Lower leg skin (tissue), 4 donors: ENCODE results near the gene CLCA2. TPM values are rescaled to one million over a fixed set of nuclear protein-coding genes. Genes with fewer than 3 reads are reported as not detected.
"Not testable (repeated sequence)": the region's sequence is repeated elsewhere in the genome, so short reads cannot be mapped to it uniquely, and the experiment has no call there.

ENCODE experiments used
- DNase-seq, 2 donors: peaks; one replicate each; pipeline ENCODE4 v3.0.0-alpha.2; 2019; ENCODE audit warnings: low spot score in 2 of 2
- H3K4me3 ChIP-seq: fragments of 200-600 bp; sonication (generic); 2 replicates; pipeline ENCODE4 v1.5.1; 2017; ENCODE audit warnings: mild to moderate bottlenecking, low read depth; ENCODE audit not compliant: poor library complexity, severe bottlenecking
- CTCF ChIP-seq, 3 donors: fragments of 450-650 bp; IDR thresholded peaks; one replicate each; pipeline ENCODE4 v1.5.1; 2016; ENCODE audit warnings: antibody characterized with exemption in 3 of 3, mild to moderate bottlenecking in 3 of 3, moderate library complexity in 2 of 3
- POLR2A ChIP-seq, 2 donors: fragments of 450-650 bp; IDR thresholded peaks; one replicate each; pipeline ENCODE4 v1.6.1; 2016 to 2017; ENCODE audit warnings: antibody characterized with exemption in 2 of 2, mild to moderate bottlenecking in 1 of 2, moderate library complexity in 1 of 2
- WGBS, 2 donors: methylation state at CpG; one replicate each; pipeline ENCODE4 v1.1.5; 2018; 5-methylcytosine and 5-hydroxymethylcytosine counted together
- intact Hi-C: fragments of 100-400 bp; cut with DNase I; formaldehyde crosslinking; loops from one replicate; pipeline ENCODE4 v1.15.0; 2023; ENCODE audit warnings: low total_unique reads
- total RNA-seq, 4 donors: library from RNA; depleted of rRNA; stranded (reverse); fragments of >200 nt; gene quantifications; one replicate each; pipeline ENCODE4 v1.1.0, GENCODE V29; 2016

CLCA2 gene
- total RNA-seq, 4 donors from 2014 or later, result 29.8 to 119 (median 74.2) TPM

- TF ChIP-seq POLR2A (IDR thresholded peaks at IDR 0.05), result no peak
- no peak for TF ChIP-seq CTCF (IDR thresholded peaks at IDR 0.05)
- no peak overlapping the region for H3K4me3 ChIP-seq
- no peak for DNase-seq
- intact Hi-C loops, result no loop called here
- 54 to 55% methylated on average over 2 of the region's 2 CpGs for WGBS, 2 donors
Observed at GRCh38 chr1:86489242-86489878, 65.4 kb downstream of the CLCA2 start.

GRCh38 chr1:86491171-86491950 lies 67.4 kb downstream of the CLCA2 start:
- 86 to 88% methylated on average over 2 of the region's 2 CpGs for WGBS, 2 donors
- intact Hi-C loops, result no loop called here
- TF ChIP-seq POLR2A (IDR thresholded peaks at IDR 0.05) (no peak), CTCF (IDR thresholded peaks at IDR 0.05) (no peak)
- DNase-seq, result no peak
- no peak overlapping the region for H3K4me3 ChIP-seq

- TF ChIP-seq CTCF (IDR thresholded peaks at IDR 0.05) (no peak), POLR2A (IDR thresholded peaks at IDR 0.05) (no peak)
- 80 to 85% methylated on average over 3 of the region's 3 CpGs for WGBS, 2 donors
- DNase-seq, result no peak
- intact Hi-C loops, result no loop called here
- H3K4me3 ChIP-seq, result no peak overlapping the region
Observed at GRCh38 chr1:86498281-86498680, 74.3 kb downstream of the CLCA2 start.

GRCh38 chr1:86499987-86500593 lies 76.1 kb downstream of the CLCA2 start:
- H3K4me3 ChIP-seq, result no peak overlapping the region
- 29 to 31% methylated on average over 3 of the region's 3 CpGs for WGBS, 2 donors
- intact Hi-C loops, result loop anchor here (5.0 kb wide), 1 partner anchor 123 kb away; no protein-coding TSS in a partner anchor
- TF ChIP-seq POLR2A (IDR thresholded peaks at IDR 0.05) (no peak), CTCF (IDR thresholded peaks at IDR 0.05) (peak in 1 of 3 donors; percentile 74)
- no peak for DNase-seq

- WGBS, 2 donors, result 39 to 51% methylated on average over 2 of the region's 2 CpGs
- DNase-seq, result no peak
- no peak overlapping the region for H3K4me3 ChIP-seq
- TF ChIP-seq POLR2A (IDR thresholded peaks at IDR 0.05), result no peak
- intact Hi-C loops, result loop anchor here (5.0 kb wide), 1 partner anchor 123 kb away; no protein-coding TSS in a partner anchor
Observed at GRCh38 chr1:86500714-86501113, 76.7 kb downstream of the CLCA2 start.

- intact Hi-C loops, result loop anchor here (5.0 kb wide), 1 partner anchor 125 kb away; no protein-coding TSS in a partner anchor
- TF ChIP-seq CTCF (IDR thresholded peaks at IDR 0.05), result peak in 1 of 3 donors; percentile 9
- DNase-seq, H3K4me3 ChIP-seq: not testable (repeated sequence)
- 54 to 64% methylated on average over 16 of the region's 16 CpGs for WGBS, 2 donors
Observed at GRCh38 chr1:86502125-86502646, 78.2 kb downstream of the CLCA2 start.
